Sigmoid colon (tissue), 4 donors: Measurements from ENCODE around the gene MYOD1.

Experiments used
- CTCF ChIP-seq, 4 experiments: fragments of 450-650 bp in 3 of 4; fragments of 200-600 bp in 1 of 4; IDR thresholded peaks; one replicate each; pipeline ENCODE4 v1.5.1; 2016 to 2019; ENCODE audit warnings: antibody characterized with exemption in 4 of 4, mild to moderate bottlenecking in 3 of 4, moderate library complexity in 2 of 4
- EP300 ChIP-seq, 4 donors: sonication (generic); formaldehyde crosslinking; IDR thresholded peaks; one replicate each; pipeline ENCODE4 v1.6.1; 2017; ENCODE audit warnings: antibody characterized with exemption in 4 of 4
- POLR2A ChIP-seq, 2 donors: fragments of 450-650 bp; IDR thresholded peaks; one replicate each; pipeline ENCODE4 v1.6.1; 2016; ENCODE audit warnings: antibody characterized with exemption in 2 of 2, mild to moderate bottlenecking in 2 of 2, moderate library complexity in 2 of 2

DNA sequence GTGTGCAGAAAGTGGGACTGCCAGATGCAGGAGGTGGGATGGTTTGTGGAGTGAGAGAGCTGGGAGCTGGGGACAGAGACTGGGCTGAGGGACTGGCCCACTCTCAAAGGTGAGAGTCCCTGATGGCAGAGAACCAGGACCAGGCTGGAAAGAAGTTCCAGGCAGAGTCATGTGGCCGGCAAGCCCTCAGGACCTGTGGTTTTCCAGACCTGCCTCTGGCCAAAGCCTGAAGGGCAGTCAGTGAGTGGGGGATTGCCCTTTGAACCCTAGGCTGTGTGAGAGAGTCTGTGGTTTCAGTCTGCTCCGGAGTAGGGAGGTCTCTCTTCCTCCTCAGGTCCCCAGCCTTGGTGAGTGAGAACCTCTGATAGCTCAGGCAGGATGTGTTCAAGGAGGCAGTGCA lies 32.2 kb downstream of the MYOD1 start:
- TF ChIP-seq POLR2A (IDR thresholded peaks at IDR 0.05) (no peak), CTCF (IDR thresholded peaks at IDR 0.05) (no peak), EP300 (IDR thresholded peaks at IDR 0.05) (no peak)
